Ectodermal cell (in vitro differentiated cells): Measurements from ENCODE around the gene NFIB.

ENCODE experiments used
- H3K27ac ChIP-seq: 2 replicates; pipeline ENCODE4 v1.7.0; 2013; ENCODE audit warnings: mild to moderate bottlenecking, low read depth, low read length; ENCODE audit not compliant: insufficient read depth, poor library complexity, severe bottlenecking
- H3K27me3 ChIP-seq: 2 replicates; pipeline ENCODE4 v1.7.0; 2013; ENCODE audit warnings: mild to moderate bottlenecking, low read length; ENCODE audit not compliant: insufficient read depth, control insufficient read depth, poor library complexity, severe bottlenecking
- H3K36me3 ChIP-seq: one replicate; pipeline ENCODE4 v1.7.0; 2013; ENCODE audit warnings: low read length; ENCODE audit not compliant: control insufficient read depth, insufficient read depth
- H3K4me1 ChIP-seq: one replicate; pipeline ENCODE4 v1.7.0; 2013; ENCODE audit warnings: low read length; ENCODE audit not compliant: control insufficient read depth, insufficient read depth
- H3K4me3 ChIP-seq: 2 replicates; pipeline ENCODE4 v1.7.0; 2013; ENCODE audit warnings: low read depth, low read length, control low read depth; ENCODE audit not compliant: insufficient read depth
- H3K9me3 ChIP-seq: 2 replicates; pipeline ENCODE4 v1.7.0; 2013; ENCODE audit warnings: mild to moderate bottlenecking, low read length, moderate library complexity; ENCODE audit not compliant: control insufficient read depth
- WGBS, 2 experiments: methylation state at CpG; one replicate each; pipeline ENCODE4 v1.1.7; 2013; ENCODE audit warnings: missing lambda C conversion rate in 2 of 2; 5-methylcytosine and 5-hydroxymethylcytosine counted together

NFIB gene

GRCh38 chr9:14131356-14132088 lies 182.4 kb downstream of the NFIB start:
- Histone ChIP-seq H3K27ac (no peak overlapping the region), H3K36me3 (no peaks in the 10 kb centered on the region), H3K27me3 (no peaks in the 10 kb centered on the region), H3K4me1 (no peaks in the 10 kb centered on the region), H3K4me3 (no peak overlapping the region), H3K9me3 (no peaks in the 10 kb centered on the region)
- 94 to 97% methylated on average over 11 of the region's 11 CpGs for WGBS, 2 experiments

GRCh38 chr9:14127656-14128055 lies 186.3 kb downstream of the NFIB start:
- Histone ChIP-seq H3K9me3 (no peaks in the 10 kb centered on the region), H3K27ac (no peak overlapping the region), H3K4me1 (no peaks in the 10 kb centered on the region), H3K27me3 (no peaks in the 10 kb centered on the region), H3K4me3 (no peak overlapping the region), H3K36me3 (no peaks in the 10 kb centered on the region)
- 100% methylated on average over 1 of the region's 1 CpG for WGBS, 2 experiments

- no peak overlapping the region for H3K4me3 ChIP-seq
- WGBS, 2 experiments, result 88 to 97% methylated on average over 1 to 2 of the region's 2 CpGs
- H3K27me3 ChIP-seq, result no peaks in the 10 kb centered on the region
Measured at GRCh38 chr9:14119694-14120514, 194.0 kb downstream of the NFIB start.

GRCh38 chr9:14112226-14112625 lies 201.7 kb downstream of the NFIB start:
- Histone ChIP-seq H3K27ac (no peak overlapping the region), H3K4me1 (no peaks in the 10 kb centered on the region), H3K4me3 (no peak overlapping the region), H3K36me3 (no peaks in the 10 kb centered on the region), H3K27me3 (no peaks in the 10 kb centered on the region), H3K9me3 (no peaks in the 10 kb centered on the region)
- WGBS, 2 experiments, result 93% methylated on average over 5 to 6 of the region's 6 CpGs

More at GRCh38 chr9:14119694-14120514, 194.0 kb downstream of the NFIB start:
- Histone ChIP-seq H3K27ac (no peak overlapping the region), H3K4me1 (no peaks in the 10 kb centered on the region), H3K36me3 (no peaks in the 10 kb centered on the region), H3K9me3 (no peaks in the 10 kb centered on the region)

GRCh38 chr9:14111696-14112095 lies 202.2 kb downstream of the NFIB start:
- WGBS, 2 experiments, result 93% methylated on average over 1 of the region's 1 CpG; no CpG with 5 or more reads in 1 of the 2 experiments
- Histone ChIP-seq H3K36me3 (no peaks in the 10 kb centered on the region), H3K4me1 (no peaks in the 10 kb centered on the region), H3K9me3 (no peaks in the 10 kb centered on the region), H3K27me3 (no peaks in the 10 kb centered on the region), H3K4me3 (no peak overlapping the region), H3K27ac (no peak overlapping the region)

- Histone ChIP-seq H3K4me1 (no peaks in the 10 kb centered on the region), H3K4me3 (no peak overlapping the region), H3K36me3 (no peaks in the 10 kb centered on the region), H3K27me3 (no peaks in the 10 kb centered on the region), H3K27ac (no peak overlapping the region), H3K9me3 (no peaks in the 10 kb centered on the region)
- WGBS, 2 experiments, result 56 to 63% methylated on average over 3 of the region's 3 CpGs
Measured at GRCh38 chr9:14107977-14108376, 206.0 kb downstream of the NFIB start.

GRCh38 chr9:14107495-14107894 lies 206.4 kb downstream of the NFIB start:
- no peak overlapping the region for H3K27ac ChIP-seq
- no peaks in the 10 kb centered on the region for H3K27me3 ChIP-seq
- no peaks in the 10 kb centered on the region for H3K9me3 ChIP-seq
- no peaks in the 10 kb centered on the region for H3K36me3 ChIP-seq
- H3K4me1 ChIP-seq, result no peaks in the 10 kb centered on the region
- H3K4me3 ChIP-seq, result no peak overlapping the region

- no peaks in the 10 kb centered on the region for H3K36me3 ChIP-seq
- H3K4me3 ChIP-seq, result no peak overlapping the region
- H3K4me1 ChIP-seq, result no peaks in the 10 kb centered on the region
- H3K27me3 ChIP-seq, result no peaks in the 10 kb centered on the region
- no peaks in the 10 kb centered on the region for H3K9me3 ChIP-seq
- WGBS, 2 experiments, result 65 to 88% methylated on average over 1 to 2 of the region's 2 CpGs
- no peak overlapping the region for H3K27ac ChIP-seq
Measured at GRCh38 chr9:14106699-14107098, 207.2 kb downstream of the NFIB start.

- Histone ChIP-seq H3K27ac (no peak overlapping the region), H3K4me1 (no peaks in the 10 kb centered on the region), H3K4me3 (no peak overlapping the region), H3K9me3 (no peaks in the 10 kb centered on the region), H3K27me3 (no peaks in the 10 kb centered on the region), H3K36me3 (no peaks in the 10 kb centered on the region)
- WGBS, 2 experiments, result 89 to 92% methylated on average over 3 of the region's 3 CpGs
Measured at GRCh38 chr9:14104496-14104895, 209.4 kb downstream of the NFIB start.

GRCh38 chr9:14103115-14103514 lies 210.8 kb downstream of the NFIB start:
- no peaks in the 10 kb centered on the region for H3K4me1 ChIP-seq
- H3K27ac ChIP-seq, result no peak overlapping the region
- no peaks in the 10 kb centered on the region for H3K9me3 ChIP-seq
- H3K27me3 ChIP-seq, result no peaks in the 10 kb centered on the region
- 83 to 92% methylated on average over 2 to 3 of the region's 3 CpGs for WGBS, 2 experiments
- no peaks in the 10 kb centered on the region for H3K36me3 ChIP-seq
- H3K4me3 ChIP-seq, result no peak overlapping the region
